LHCN-M2 (cell line): ENCODE measurements around the gene SLC17A2. TPM values are rescaled to one million over a fixed set of nuclear protein-coding genes. Genes with fewer than 3 reads are reported as not detected.
A peak's percentile ranks its signal among the peaks of the same experiment; 100 is the strongest.

Source experiments
- DNase-seq: peaks from one replicate; pipeline ENCODE4 v3.0.0-alpha.2; 2012; ENCODE audit warnings: low read depth
- total RNA-seq: library from RNA; depleted of rRNA; stranded (reverse); fragments of >200 nt; gene quantifications from 2 replicates; pipeline ENCODE4 v1.2.3, GENCODE V29; 2014; rRNA removed

The SLC17A2 gene
- total RNA-seq, 1 experiment from 2014 or later, result not detected

DNA sequence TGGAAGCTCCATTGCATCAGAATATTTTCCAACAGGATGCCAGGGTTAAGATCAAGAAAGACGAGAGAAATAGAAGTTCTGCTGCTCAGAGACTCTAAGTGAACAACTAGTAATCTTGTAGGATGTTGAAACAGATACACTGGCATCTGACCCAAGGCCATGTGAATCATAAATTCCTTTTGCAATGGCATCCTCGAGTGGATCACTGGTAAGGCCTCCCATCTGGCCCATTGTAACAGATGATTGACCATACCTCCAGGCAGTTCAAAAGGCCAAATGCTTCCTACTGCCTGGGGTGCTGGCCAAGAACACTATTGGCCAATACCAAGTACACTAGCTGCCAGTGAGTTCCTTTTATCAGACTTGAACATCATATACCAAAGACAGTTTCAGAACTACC is 46.5 kb downstream of the SLC17A2 start:
- peak; percentile 97 for DNase-seq

DNA sequence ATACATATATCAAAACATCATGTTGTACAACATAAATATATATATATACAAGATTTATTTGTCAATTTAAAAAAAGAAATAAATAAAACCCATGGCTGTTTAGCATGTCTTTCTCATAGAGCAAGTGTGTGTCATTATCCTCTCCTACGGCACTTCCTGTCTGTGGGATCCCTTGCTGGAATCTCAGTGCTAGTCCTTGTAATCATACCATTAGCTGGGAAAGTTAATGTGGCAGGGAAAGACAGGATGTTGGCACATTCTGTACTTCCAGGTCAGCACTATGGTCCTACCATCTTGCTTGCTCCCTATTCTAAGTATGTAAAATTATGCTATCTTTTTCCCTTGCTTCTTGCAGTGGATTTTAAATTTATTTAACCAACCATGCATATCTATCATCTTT is 47.0 kb downstream of the SLC17A2 start:
- DNase-seq, result peak; percentile 72

GRCh38 chr6:25882051-25882496 is 48.4 kb downstream of the SLC17A2 start:
- no peak for DNase-seq

- DNase-seq, result no peak
Measured at GRCh38 chr6:25880601-25881000, 49.9 kb downstream of the SLC17A2 start.

- DNase-seq, result no peak
Measured at GRCh38 chr6:25878721-25879322, 51.7 kb downstream of the SLC17A2 start.

DNA sequence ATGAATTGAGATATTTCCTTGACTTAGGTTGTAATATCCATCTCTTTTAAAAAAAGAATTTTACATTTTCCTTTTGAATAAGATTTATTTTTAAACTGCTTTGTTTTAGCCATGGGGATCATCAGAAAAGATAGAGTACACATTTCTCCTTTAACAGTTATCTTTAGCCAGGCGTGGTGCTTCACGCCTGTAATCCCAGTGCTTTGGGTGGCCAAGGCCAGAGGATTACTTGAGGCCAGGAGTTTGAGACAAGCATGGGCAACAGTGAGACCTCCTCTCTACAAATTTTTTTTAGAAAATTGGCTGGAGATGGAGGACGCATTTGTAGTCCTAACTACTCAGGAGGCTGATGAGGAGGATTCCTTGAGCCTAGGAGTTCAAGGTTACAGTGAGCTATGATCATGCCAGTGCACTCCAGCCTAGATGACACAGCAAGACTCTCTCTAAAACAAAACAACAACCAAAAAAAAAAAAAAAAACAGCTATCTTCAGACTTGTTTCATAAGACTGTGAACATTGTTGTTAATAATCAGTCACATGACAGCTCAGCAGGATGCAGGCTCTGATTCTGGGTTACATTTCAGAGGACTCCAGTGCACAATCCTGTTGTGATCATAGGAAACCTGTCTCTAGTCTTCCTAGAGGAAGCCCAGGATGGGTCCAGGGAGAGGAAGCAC is 54.4 kb downstream of the SLC17A2 start:
- DNase-seq, result no peak

GRCh38 chr6:25875563-25875905 is 55.0 kb downstream of the SLC17A2 start:
- no peak for DNase-seq

DNA sequence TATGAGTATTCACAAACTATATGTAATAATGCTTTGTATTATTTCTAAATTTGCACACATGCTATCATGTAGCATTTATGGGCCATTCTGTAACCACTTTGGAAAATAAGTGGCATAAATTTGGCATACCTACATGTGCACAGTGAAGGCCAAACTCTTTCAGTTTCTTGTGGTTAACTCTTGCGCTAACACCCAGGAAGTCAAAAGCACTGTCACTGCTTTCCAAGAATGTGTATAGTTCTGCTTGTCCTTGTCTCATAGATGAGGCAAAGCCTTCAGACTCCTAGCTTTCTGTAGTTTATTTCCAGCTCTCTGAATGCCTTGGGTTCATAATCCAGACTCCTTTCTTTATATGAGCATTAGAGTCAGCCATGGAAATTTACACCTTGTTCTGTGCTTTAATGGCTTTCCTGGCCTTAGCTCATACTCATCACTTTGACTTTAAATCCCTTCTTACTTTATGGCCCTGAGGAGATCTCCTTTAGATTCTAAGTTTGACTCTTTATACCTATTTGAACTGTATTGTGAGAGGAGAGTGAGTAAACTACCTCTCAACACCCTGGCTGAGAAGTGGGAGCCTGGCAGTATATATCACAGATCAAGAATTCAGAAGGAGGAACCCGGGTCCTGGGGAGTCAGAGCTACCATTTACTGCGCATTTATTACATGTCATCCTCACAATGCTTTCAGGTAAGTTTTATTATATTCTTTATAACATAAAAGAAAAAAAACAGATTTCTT is 55.5 kb downstream of the SLC17A2 start:
- DNase-seq, result no peak

GRCh38 chr6:25874118-25874517 is 56.4 kb downstream of the SLC17A2 start, which contains the start of gene SLC17A3:
Gene SLC17A3 (minus strand): TSS chr6:25874243. CDS start chr6:25868387, 5,856 bp downstream.
- no peak for DNase-seq

DNA sequence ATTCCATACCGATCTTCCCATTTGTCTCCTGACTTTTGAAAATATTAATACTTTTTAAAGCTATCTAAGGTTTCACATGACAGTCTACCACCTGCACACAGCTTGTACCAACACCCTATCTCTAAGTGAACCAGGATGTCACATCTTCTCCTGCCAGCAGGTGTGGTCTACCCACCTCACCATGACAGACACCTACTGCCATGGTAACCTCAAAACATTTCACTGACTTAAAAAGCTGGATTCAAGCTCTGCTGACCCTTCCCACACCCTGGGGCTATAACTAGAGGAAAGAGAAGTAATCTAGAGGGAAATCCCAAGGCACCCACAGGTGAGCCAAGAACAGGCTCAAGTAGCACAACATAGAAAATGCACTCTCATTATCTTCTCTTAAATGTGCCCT is 57.7 kb downstream of the SLC17A2 start:
- DNase-seq, result no peak

DNA sequence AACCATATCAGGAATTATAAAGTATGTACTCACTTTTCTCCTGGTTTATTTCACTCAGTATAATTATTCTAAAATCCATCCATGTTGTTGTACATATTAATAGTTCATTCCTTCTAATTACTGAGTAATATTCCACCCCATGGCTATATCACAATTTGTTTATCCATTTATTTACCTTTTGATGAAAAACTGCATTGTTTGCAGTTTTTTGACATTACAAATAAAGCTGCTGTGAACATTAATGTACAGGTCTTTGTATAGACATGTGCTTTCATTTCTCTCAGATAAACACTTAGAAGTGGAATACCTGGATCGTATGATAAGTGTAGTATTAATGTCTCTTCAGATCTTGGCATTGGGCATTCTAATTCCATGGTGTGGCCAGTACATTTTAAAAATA is 60.7 kb downstream of the SLC17A2 start:
- no peak for DNase-seq

DNA sequence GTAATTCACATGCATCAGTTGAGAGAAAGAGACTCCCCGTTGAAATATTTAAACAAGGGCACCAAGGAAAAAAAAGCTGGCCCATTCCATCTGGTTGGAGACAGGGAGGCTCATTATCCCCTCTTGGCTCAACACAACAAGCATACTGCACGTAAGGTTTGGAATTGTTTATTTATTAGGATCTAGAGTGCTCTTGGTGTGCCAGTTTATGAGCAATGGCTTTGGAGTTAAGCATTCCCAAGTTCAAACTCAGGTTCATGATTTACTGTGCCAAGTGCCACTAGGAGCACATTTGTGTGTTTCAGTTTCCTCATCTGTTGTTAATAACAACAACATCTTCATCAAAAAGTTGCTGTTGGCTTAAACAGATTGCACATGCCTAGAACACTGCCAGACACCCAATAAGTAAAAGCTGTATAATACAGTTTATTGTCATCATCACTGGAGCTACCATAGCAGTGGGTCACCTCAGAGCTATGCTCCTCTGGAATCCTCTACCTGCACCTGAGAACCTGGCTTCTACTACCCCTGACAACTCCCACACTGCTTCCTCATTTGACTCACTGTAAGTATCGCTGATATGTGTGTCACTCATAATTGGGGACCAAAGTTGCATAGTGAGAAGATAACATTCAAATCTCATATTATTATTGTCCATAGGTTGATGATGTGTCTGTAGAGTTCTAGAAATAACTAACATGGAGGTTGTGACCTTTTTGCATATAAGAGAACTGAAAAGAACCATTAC is 61.9 kb downstream of the SLC17A2 start:
- DNase-seq, result no peak

DNA sequence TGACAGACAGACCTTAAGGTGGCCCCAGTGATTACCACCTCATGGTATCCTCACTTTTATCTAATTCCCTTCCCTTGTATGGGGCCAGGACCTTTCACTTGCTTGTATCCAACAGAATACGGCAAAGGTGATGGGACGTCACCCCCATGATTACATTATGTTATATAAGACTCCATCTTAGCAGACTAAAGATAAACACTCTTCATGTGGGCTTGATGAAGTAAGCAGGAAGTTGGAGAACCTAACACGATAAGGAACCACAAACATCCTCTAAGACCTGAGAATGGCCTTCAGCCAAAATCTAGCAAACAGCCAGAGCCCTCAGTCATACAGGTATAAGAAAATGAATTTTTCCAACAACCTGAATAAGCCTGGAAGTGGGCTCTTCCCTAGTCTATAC is 64.5 kb downstream of the SLC17A2 start:
- no peak for DNase-seq

DNA sequence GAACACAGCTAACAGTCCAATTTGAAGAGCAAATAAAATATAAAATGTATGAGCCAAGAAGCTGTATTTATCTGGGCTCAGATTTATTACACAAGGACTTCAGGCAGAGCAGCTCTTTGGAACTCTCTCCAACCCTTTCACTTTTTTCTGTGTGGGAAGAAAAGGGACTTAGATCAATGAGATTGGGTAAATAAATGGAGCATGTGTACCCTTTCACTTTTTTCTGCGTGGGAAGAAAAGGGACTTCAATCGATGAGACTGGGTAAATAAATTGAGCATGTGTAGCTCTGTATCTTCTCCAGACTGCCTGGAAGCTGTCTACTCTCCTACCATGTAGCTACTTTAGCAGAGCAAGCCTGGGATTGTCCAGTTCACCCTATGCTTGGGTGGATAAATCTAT is 67.1 kb downstream of the SLC17A2 start:
- DNase-seq, result no peak

Other genes starting within 250 kb of the SLC17A2 start
- not detected in 2 replicates for gene SLC17A4, start 175.9 kb downstream of the SLC17A2 start, total RNA-seq
- not detected in 2 replicates for gene SLC17A1, start 98.6 kb downstream of the SLC17A2 start, total RNA-seq
- not detected in 2 replicates for gene SLC17A3, start 56.4 kb downstream of the SLC17A2 start, total RNA-seq
- gene TRIM38, start 32.1 kb upstream of the SLC17A2 start, total RNA-seq, result 9.4 and 12.5 TPM in 2 replicates
- 11.5 and 12.5 TPM in 2 replicates for gene HFE, start 156.7 kb upstream of the SLC17A2 start, total RNA-seq